ENCODE measurements around the gene PLEKHG3. TPM values are rescaled to one million over a fixed set of nuclear protein-coding genes. Genes with fewer than 3 reads are reported as not detected.
"Not testable (repeated sequence)": the region's sequence is repeated elsewhere in the genome, so short reads cannot be mapped to it uniquely, and the experiment has no call there.

PLEKHG3 gene
- total RNA-seq (2021; fragmentation: NEBNext Ultra II Directional; extraction: Animal tissue kit (Norgen Biotek cat#: 25700)), result 10 to 100 TPM in 3 of 6 experiments, 1 to 10 TPM in 3; 6.0 to 11.7 (median 9.2) TPM
- long read RNA-seq, result 0 reads

DNA sequence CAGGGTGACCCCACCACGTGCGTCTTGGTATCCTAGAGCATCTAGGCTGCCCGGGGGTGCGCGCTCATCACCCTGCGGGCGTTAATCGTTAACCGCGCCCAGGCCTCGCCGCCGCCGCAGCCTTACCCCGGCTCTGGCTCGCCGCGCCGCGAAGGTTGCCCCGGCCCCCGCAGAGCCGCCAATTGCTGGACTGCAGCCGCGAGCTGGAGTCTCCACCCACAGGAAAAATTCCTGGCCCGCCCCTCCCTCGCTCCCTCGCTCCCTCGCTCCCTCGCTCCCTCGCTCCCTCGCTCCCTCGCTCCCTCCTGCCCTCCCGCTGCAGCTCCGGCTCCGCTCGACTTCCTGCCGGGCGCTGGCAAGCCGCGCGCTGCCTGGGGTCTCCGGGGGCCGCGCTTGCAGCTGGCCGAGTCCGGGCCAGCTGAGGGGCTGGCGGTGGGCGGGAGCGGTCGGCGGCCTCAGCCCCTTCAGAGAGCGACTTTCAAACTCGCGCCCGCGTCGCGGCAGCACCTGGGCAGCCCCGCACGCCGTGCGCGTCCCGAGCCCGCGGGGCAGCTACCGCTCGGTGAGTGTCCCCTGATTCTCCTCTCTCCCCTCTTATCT, at the start of gene PLEKHG3:
TSS of gene PLEKHG3 (plus strand) at position 282 of the 600 bp plus-strand sequence. CDS start 23,208 bp downstream, outside the sequence.
- DNase-seq, result peak; percentile 55
- H3K9me3 Mint-ChIP-seq, result no peaks in the 10 kb centered on the region
- no peak within 1 kb of the TSS for H3K27ac Mint-ChIP-seq

DNA sequence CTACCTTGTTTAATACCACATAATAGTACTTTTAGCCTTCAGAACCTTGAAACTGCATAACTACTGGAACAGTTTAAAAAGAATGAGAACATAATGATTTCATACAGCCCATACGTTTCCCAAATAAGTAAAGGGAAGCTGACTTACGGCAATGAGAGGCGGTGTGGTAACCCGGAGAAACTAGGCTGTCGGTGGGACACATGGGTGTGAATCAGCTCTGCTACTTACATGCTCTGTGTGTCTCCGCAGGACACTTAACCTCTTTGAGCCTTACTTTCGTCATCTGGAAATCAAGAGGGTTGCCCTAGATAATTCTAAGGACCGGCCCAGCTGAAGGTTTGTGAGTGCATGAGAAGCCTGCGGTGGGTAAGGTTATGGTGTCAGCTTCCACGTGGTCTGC, 49.3 kb upstream of the PLEKHG3 start:
- H3K4me3 Mint-ChIP-seq, result no peak overlapping the region
- H3K27me3 Mint-ChIP-seq (ENCODE audit: insufficient read depth), result peaks cover 5% of the 10 kb centered on the region
- no peak for DNase-seq
- H3K36me3 Mint-ChIP-seq (ENCODE audit: low read depth), result no peaks in the 10 kb centered on the region
- no peak for TF ChIP-seq CTCF (IDR thresholded peaks at IDR 0.05)
- H3K4me1 Mint-ChIP-seq (ENCODE audit: low read depth), result peaks cover 32% of the 10 kb centered on the region
- peak overlapping the region; percentile 85 for H3K27ac Mint-ChIP-seq
- H3K9me3 Mint-ChIP-seq, result no peaks in the 10 kb centered on the region

More for the DNA sequence above, at the start of gene PLEKHG3:
- H3K4me3 Mint-ChIP-seq, result peak within 1 kb of the TSS; percentile 82
- H3K36me3 Mint-ChIP-seq (ENCODE audit: low read depth), result no peaks in the 10 kb centered on the region
- H3K4me1 Mint-ChIP-seq (ENCODE audit: low read depth), result peaks cover 31% of the 10 kb centered on the region
- peaks cover 21% of the 10 kb centered on the region for H3K27me3 Mint-ChIP-seq (ENCODE audit: insufficient read depth)
- no peak for TF ChIP-seq CTCF (IDR thresholded peaks at IDR 0.05)

DNA sequence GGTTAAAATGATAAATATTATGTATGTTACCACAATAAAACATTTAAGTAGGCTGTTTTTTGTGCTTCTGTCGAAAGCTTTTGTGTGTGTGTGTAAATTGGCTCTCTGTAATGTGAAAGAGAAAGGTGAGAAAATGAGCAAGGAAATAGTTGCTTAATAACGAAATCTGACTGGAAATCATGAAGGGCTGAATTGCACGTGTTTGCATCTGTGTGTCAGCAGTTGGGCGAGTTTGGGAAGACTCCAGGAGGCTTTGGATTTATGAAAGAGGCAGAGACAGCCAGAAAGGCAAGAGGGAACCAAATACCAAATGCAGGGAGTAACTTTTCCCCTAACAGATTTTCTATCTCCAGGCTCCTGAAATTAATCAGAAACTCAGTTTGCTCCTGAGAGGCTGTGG, 47.2 kb upstream of the PLEKHG3 start:
- no peaks in the 10 kb centered on the region for H3K36me3 Mint-ChIP-seq (ENCODE audit: low read depth)
- H3K9me3 Mint-ChIP-seq, result no peaks in the 10 kb centered on the region
- no peaks in the 10 kb centered on the region; the same call in none of the 2 replicates for H3K27me3 Mint-ChIP-seq (ENCODE audit: insufficient read depth)
- H3K27ac Mint-ChIP-seq, result no peak overlapping the region
- no peak overlapping the region for H3K4me3 Mint-ChIP-seq
- H3K4me1 Mint-ChIP-seq (ENCODE audit: low read depth), result peaks cover 32% of the 10 kb centered on the region
- DNase-seq, result no peak
- TF ChIP-seq CTCF (IDR thresholded peaks at IDR 0.05), result no peak

- H3K4me3 Mint-ChIP-seq, result no peak overlapping the region
- H3K27ac Mint-ChIP-seq, result no peak overlapping the region
- H3K4me1 Mint-ChIP-seq (ENCODE audit: low read depth), result peaks cover 32% of the 10 kb centered on the region
- no peaks in the 10 kb centered on the region for H3K36me3 Mint-ChIP-seq (ENCODE audit: low read depth)
- no peaks in the 10 kb centered on the region; the same call in none of the 2 replicates for H3K27me3 Mint-ChIP-seq (ENCODE audit: insufficient read depth)
- no peak for DNase-seq
- TF ChIP-seq CTCF (IDR thresholded peaks at IDR 0.05), result no peak
- no peaks in the 10 kb centered on the region for H3K9me3 Mint-ChIP-seq
Measured at GRCh38 chr14:64658201-64658600, 46.0 kb upstream of the PLEKHG3 start.

GRCh38 chr14:64658700-64659264, 45.4 kb upstream of the PLEKHG3 start:
- H3K36me3 Mint-ChIP-seq (ENCODE audit: low read depth); DNase-seq; H3K27me3 Mint-ChIP-seq (ENCODE audit: insufficient read depth); H3K9me3 Mint-ChIP-seq; H3K4me3 Mint-ChIP-seq; H3K27ac Mint-ChIP-seq: not testable (repeated sequence)
- H3K4me1 Mint-ChIP-seq (ENCODE audit: low read depth), result peaks cover 28% of the 10 kb centered on the region

GRCh38 chr14:64659366-64659765, 44.9 kb upstream of the PLEKHG3 start:
- no peak for TF ChIP-seq CTCF (IDR thresholded peaks at IDR 0.05)
- Mint-ChIP-seq H3K4me1 (ENCODE audit: low read depth) (peaks cover 22% of the 10 kb centered on the region), H3K27ac (no peak overlapping the region), H3K27me3 (ENCODE audit: insufficient read depth) (peaks cover 2% of the 10 kb centered on the region), H3K36me3 (ENCODE audit: low read depth) (no peaks in the 10 kb centered on the region), H3K9me3 (no peaks in the 10 kb centered on the region), H3K4me3 (no peak overlapping the region; the same call in 1 of the 2 replicates)
- DNase-seq, result peak; percentile 63
